Ascending aorta (tissue), 2 donors: ENCODE results near the gene MMP23B. TPM values are rescaled to one million over a fixed set of nuclear protein-coding genes. Genes with fewer than 3 reads are reported as not detected.
"Not testable (repeated sequence)": the region's sequence is repeated elsewhere in the genome, so short reads cannot be mapped to it uniquely, and the experiment has no call there.

ENCODE experiments used
- DNase-seq, 2 donors: peaks; one replicate each; pipeline ENCODE4 v3.0.0-alpha.2; 2019; ENCODE audit warnings: low spot score in 2 of 2
- H3K27ac ChIP-seq, 2 donors: fragments of 200-600 bp; sonication (generic); one replicate each; pipeline ENCODE4 v1.5.1; 2016 to 2017; ENCODE audit warnings: mild to moderate bottlenecking in 1 of 2
- H3K27me3 ChIP-seq: fragments of 200-600 bp; sonication (generic); one replicate; pipeline ENCODE4 v1.5.1; 2017
- H3K36me3 ChIP-seq, 2 donors: fragments of 200-600 bp; sonication (generic); one replicate each; pipeline ENCODE4 v1.5.1; 2016
- H3K4me1 ChIP-seq, 2 donors: fragments of 200-600 bp; sonication (generic); one replicate each; pipeline ENCODE4 v1.5.1; 2016 to 2017; ENCODE audit warnings: mild to moderate bottlenecking in 1 of 2
- H3K4me3 ChIP-seq, 2 donors: fragments of 200-600 bp; sonication (generic); one replicate each; pipeline ENCODE4 v1.5.1; 2016 to 2017; ENCODE audit warnings: mild to moderate bottlenecking in 1 of 2
- H3K9me3 ChIP-seq, 2 donors: fragments of 200-600 bp; sonication (generic); one replicate each; pipeline ENCODE4 v1.5.1; 2016
- CTCF ChIP-seq, 3 experiments: fragments of 200-600 bp in 2 of 3; fragments of 450-650 bp in 1 of 3; sonication (generic) in 2 of 3; IDR thresholded peaks; one replicate each; pipeline ENCODE4 v1.5.1; 2016 to 2019; ENCODE audit warnings: antibody characterized with exemption in 3 of 3, mild to moderate bottlenecking in 1 of 3, moderate library complexity in 1 of 3
- intact Hi-C: fragments of 100-400 bp; cut with DNase I; formaldehyde crosslinking; loops from one replicate; pipeline ENCODE4 v1.15.1; 2023
- total RNA-seq: library from RNA; depleted of rRNA; stranded (reverse); fragments of >200 nt; gene quantifications from one replicate; pipeline ENCODE4 v1.1.0, GENCODE V29; 2016

The MMP23B gene
- total RNA-seq, 1 donor from 2014 or later = 71.3 TPM

- TF ChIP-seq CTCF (IDR thresholded peaks at IDR 0.05) = no peak
- intact Hi-C loops = no loop called here
- peak overlapping the region in 1 of 2 donors; percentile 87 for H3K27ac ChIP-seq
These were observed 2.4 kb upstream of the MMP23B start for GRCh38 chr1:1629430-1630190.

GRCh38 chr1:1630191-1630964 is 1.6 kb upstream of the MMP23B start:
- peaks cover 6 to 22% of the 10 kb centered on the region in 2 donors for H3K36me3 ChIP-seq
- peak overlapping the region; percentile 60 to 87 for H3K27ac ChIP-seq
- H3K4me1 ChIP-seq = peaks cover 0 to 3% of the 10 kb centered on the region in 2 donors
- intact Hi-C loops = no loop called here
- no peaks in the 10 kb centered on the region for H3K9me3 ChIP-seq
- peak overlapping the region; percentile 27 to 65 for H3K4me3 ChIP-seq
- H3K27me3 ChIP-seq = no peaks in the 10 kb centered on the region
- DNase-seq = peak in 1 of 2 donors; percentile 83
- TF ChIP-seq CTCF (IDR thresholded peaks at IDR 0.05) = no peak

More at GRCh38 chr1:1629430-1630190, 2.4 kb upstream of the MMP23B start:
- no peak for DNase-seq
- Histone ChIP-seq H3K27me3 (no peaks in the 10 kb centered on the region), H3K36me3 (peaks cover 6 to 22% of the 10 kb centered on the region in 2 donors), H3K9me3 (no peaks in the 10 kb centered on the region), H3K4me3 (peak overlapping the region in 1 of 2 donors; percentile 13), H3K4me1 (peaks cover 0 to 3% of the 10 kb centered on the region in 2 donors)

GRCh38 chr1:1630965-1631781 is 800 bp upstream of the MMP23B start:
- Histone ChIP-seq H3K9me3 (no peaks in the 10 kb centered on the region), H3K4me3 (peak overlapping the region; percentile 48 to 65), H3K27ac (peak overlapping the region; percentile 60 to 87), H3K4me1 (peaks cover 0 to 3% of the 10 kb centered on the region in 2 donors), H3K36me3 (peaks cover 6 to 22% of the 10 kb centered on the region in 2 donors), H3K27me3 (no peaks in the 10 kb centered on the region)
- intact Hi-C loops = no loop called here
- DNase-seq = peak in 1 of 2 donors; percentile 83
- no peak for TF ChIP-seq CTCF (IDR thresholded peaks at IDR 0.05)

- intact Hi-C loops = not testable (repeated sequence)
These were observed 1.4 kb downstream of the MMP23B start for GRCh38 chr1:1633409-1633808.

GRCh38 chr1:1634613-1635012 is 2.6 kb downstream of the MMP23B start:
- H3K4me1 ChIP-seq, H3K27ac ChIP-seq, DNase-seq, intact Hi-C loops, H3K4me3 ChIP-seq, H3K27me3 ChIP-seq, H3K9me3 ChIP-seq: not testable (repeated sequence)
- peaks cover 18 to 25% of the 10 kb centered on the region in 2 donors for H3K36me3 ChIP-seq

More at GRCh38 chr1:1633409-1633808, 1.4 kb downstream of the MMP23B start:
- DNase-seq, H3K4me1 ChIP-seq, H3K9me3 ChIP-seq, H3K27me3 ChIP-seq, H3K4me3 ChIP-seq, H3K27ac ChIP-seq: not testable (repeated sequence)
- peaks cover 17 to 18% of the 10 kb centered on the region in 2 donors for H3K36me3 ChIP-seq

GRCh38 chr1:1636621-1637478 is 4.9 kb downstream of the MMP23B start:
- H3K9me3 ChIP-seq, H3K27me3 ChIP-seq, H3K4me1 ChIP-seq, H3K27ac ChIP-seq, intact Hi-C loops, H3K4me3 ChIP-seq: not testable (repeated sequence)
- peaks cover 23 to 30% of the 10 kb centered on the region in 2 donors for H3K36me3 ChIP-seq
- peak; percentile 4 to 62 for DNase-seq

GRCh38 chr1:1637479-1637875 is 5.5 kb downstream of the MMP23B start:
- H3K9me3 ChIP-seq, H3K27me3 ChIP-seq, intact Hi-C loops, H3K4me3 ChIP-seq, DNase-seq, H3K4me1 ChIP-seq, H3K27ac ChIP-seq: not testable (repeated sequence)
- H3K36me3 ChIP-seq = peaks cover 23 to 30% of the 10 kb centered on the region in 2 donors

- intact Hi-C loops, H3K27me3 ChIP-seq, H3K4me3 ChIP-seq, H3K4me1 ChIP-seq, H3K9me3 ChIP-seq, H3K27ac ChIP-seq: not testable (repeated sequence)
- H3K36me3 ChIP-seq = peaks cover 23 to 30% of the 10 kb centered on the region in 2 donors
- peak in 1 of 2 donors; percentile 13 for DNase-seq
These were observed 6.6 kb downstream of the MMP23B start for GRCh38 chr1:1638528-1638927.

GRCh38 chr1:1639368-1639767 is 7.4 kb downstream of the MMP23B start:
- H3K27ac ChIP-seq, H3K4me1 ChIP-seq, intact Hi-C loops, H3K4me3 ChIP-seq, H3K27me3 ChIP-seq, H3K9me3 ChIP-seq: not testable (repeated sequence)
- peak in 1 of 2 donors; percentile 41 for DNase-seq
- peaks cover 23 to 30% of the 10 kb centered on the region in 2 donors for H3K36me3 ChIP-seq
